ENCODE results near the gene NUPR1.
"Not testable (repeated sequence)": the region's sequence is repeated elsewhere in the genome, so short reads cannot be mapped to it uniquely, and the experiment has no call there.

NUPR1 gene

GRCh38 chr16:28554634-28555423, 16.1 kb upstream of the NUPR1 start:
- DNase-seq = no peak

GRCh38 chr16:28553776-28554633, 15.2 kb upstream of the NUPR1 start, which contains the start of gene SGF29:
SGF29 (plus strand) TSS chr16:28553920; CDS start chr16:28581070, 27,150 bp downstream.
- DNase-seq = peak; percentile 97

GRCh38 chr16:28549301-28549899, 10.6 kb upstream of the NUPR1 start:
- peak; percentile 70 to 77 for DNase-seq

GRCh38 chr16:28548306-28548802, 9.6 kb upstream of the NUPR1 start:
- DNase-seq = no peak

- no peak for DNase-seq
Measured at GRCh38 chr16:28546626-28547025, 7.9 kb upstream of the NUPR1 start.

- not testable (repeated sequence) for DNase-seq
Measured at GRCh38 chr16:28545964-28546363, 7.2 kb upstream of the NUPR1 start.

GRCh38 chr16:28544998-28545397, 6.2 kb upstream of the NUPR1 start:
- no peak for DNase-seq

GRCh38 chr16:28543072-28543471, 4.3 kb upstream of the NUPR1 start:
- peak; percentile 94 to 95 for DNase-seq

- no peak for DNase-seq
Measured at GRCh38 chr16:28542646-28543045, 3.9 kb upstream of the NUPR1 start.

GRCh38 chr16:28540346-28540745, 1.6 kb upstream of the NUPR1 start:
- no peak for DNase-seq

- no peak for DNase-seq
Measured at GRCh38 chr16:28537964-28538732, 626 bp downstream of the NUPR1 start.

GRCh38 chr16:28537076-28537475, 1.7 kb downstream of the NUPR1 start:
- no peak for DNase-seq

GRCh38 chr16:28534542-28535373, 4.0 kb downstream of the NUPR1 start:
- DNase-seq = peak; percentile 96 to 99

GRCh38 chr16:28532940-28533647, 5.7 kb downstream of the NUPR1 start:
- no peak for DNase-seq

GRCh38 chr16:28531777-28532744, 6.7 kb downstream of the NUPR1 start:
- peak; percentile 74 to 78 for DNase-seq

- no peak for DNase-seq
Measured at GRCh38 chr16:28529124-28529523, 9.7 kb downstream of the NUPR1 start.

- DNase-seq = no peak
Measured at GRCh38 chr16:28528463-28528867, 10.3 kb downstream of the NUPR1 start.

GRCh38 chr16:28527985-28528384, 10.8 kb downstream of the NUPR1 start:
- DNase-seq = no peak

- not testable (repeated sequence) for DNase-seq
Measured at GRCh38 chr16:28527100-28527785, 11.5 kb downstream of the NUPR1 start.
